ENCODE data around the gene PSMD5. TPM values are rescaled to one million over a fixed set of nuclear protein-coding genes. Genes with fewer than 3 reads are reported as not detected.

PSMD5 gene
- polyA plus RNA-seq, 1 of the 3 experiments (the other 2 are of a cell fraction): 13.7 TPM

DNA sequence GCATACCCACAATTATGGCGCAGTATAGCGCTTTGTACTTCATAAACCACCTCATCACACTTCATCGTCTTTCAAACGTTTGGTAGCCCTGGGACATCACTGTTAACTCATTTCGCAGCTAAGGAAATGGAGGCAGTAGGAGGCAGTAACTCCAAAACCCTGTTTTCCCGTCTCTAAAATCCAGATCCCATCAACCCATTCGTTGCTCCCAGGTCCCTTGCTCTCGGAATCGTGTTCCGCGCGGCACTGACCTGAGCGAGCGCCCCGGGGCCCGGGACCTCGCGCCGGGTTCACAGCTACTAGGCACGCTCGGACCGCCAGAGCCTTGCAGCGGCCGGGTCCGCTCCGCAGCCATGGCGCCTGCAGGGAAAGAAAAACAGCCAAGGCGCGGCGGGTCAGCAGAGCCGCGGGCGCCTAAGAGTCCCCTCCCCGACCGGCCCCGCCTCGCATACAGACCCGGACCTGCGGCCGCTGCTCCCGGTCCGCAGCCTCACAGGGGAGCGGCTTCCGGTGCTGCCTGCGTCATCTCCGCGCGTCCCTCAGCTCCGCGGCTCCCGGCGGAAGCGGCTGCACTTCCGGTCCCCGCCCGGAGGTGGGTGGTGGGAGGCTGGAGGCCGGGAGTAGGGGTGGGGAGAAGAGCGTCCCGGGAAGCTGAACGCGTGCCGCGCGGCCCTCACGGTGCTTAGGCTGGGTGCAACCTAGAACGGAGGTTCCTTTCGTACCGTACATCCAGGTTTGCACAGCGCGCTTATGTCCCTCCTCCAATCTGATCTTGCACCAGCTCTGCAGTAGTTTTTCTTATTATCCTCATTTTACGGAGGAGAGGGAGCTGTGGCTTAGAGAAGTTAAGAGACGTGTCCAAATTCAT is 49.6 kb downstream of the PSMD5 start, which contains the start of gene FBXW2 (continued):
- TF ChIP-seq, protein P1, sequence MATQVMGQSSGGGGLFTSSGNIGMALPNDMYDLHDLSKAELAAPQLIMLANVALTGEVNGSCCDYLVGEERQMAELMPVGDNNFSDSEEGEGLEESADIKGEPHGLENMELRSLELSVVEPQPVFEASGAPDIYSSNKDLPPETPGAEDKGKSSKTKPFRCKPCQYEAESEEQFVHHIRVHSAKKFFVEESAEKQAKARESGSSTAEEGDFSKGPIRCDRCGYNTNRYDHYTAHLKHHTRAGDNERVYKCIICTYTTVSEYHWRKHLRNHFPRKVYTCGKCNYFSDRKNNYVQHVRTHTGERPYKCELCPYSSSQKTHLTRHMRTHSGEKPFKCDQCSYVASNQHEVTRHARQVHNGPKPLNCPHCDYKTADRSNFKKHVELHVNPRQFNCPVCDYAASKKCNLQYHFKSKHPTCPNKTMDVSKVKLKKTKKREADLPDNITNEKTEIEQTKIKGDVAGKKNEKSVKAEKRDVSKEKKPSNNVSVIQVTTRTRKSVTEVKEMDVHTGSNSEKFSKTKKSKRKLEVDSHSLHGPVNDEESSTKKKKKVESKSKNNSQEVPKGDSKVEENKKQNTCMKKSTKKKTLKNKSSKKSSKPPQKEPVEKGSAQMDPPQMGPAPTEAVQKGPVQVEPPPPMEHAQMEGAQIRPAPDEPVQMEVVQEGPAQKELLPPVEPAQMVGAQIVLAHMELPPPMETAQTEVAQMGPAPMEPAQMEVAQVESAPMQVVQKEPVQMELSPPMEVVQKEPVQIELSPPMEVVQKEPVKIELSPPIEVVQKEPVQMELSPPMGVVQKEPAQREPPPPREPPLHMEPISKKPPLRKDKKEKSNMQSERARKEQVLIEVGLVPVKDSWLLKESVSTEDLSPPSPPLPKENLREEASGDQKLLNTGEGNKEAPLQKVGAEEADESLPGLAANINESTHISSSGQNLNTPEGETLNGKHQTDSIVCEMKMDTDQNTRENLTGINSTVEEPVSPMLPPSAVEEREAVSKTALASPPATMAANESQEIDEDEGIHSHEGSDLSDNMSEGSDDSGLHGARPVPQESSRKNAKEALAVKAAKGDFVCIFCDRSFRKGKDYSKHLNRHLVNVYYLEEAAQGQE (IDR thresholded peaks at IDR 0.05; ENCODE audit: low read depth, low read length): no peak
- TF ChIP-seq TEAD4 (IDR thresholded peaks at IDR 0.05; ENCODE audit: borderline replicate concordance, insufficient read depth) (0 out of 2 replicates have a peak, but pooled peaks have one; percentile 22), YY1 (IDR thresholded peaks at IDR 0.05; ENCODE audit: low read depth) (0 out of 2 replicates have a peak, but pooled peaks have one; percentile 49), RXRA (IDR thresholded peaks at IDR 0.05; ENCODE audit: borderline replicate concordance, low read depth) (no peak), FOSL2 (IDR thresholded peaks at IDR 0.05; ENCODE audit: borderline replicate concordance, low read depth) (no peak), RAD21 (IDR thresholded peaks at IDR 0.05; ENCODE audit: low read length) (peak; percentile 20; the same call in 1 of the 2 replicates), TCF12 (IDR thresholded peaks at IDR 0.05) (peak; percentile 28; the same call in 1 of the 2 replicates), ELF1 (IDR thresholded peaks at IDR 0.05) (peak; percentile 95), JUND (IDR thresholded peaks at IDR 0.05) (no peak), GATA2 (CRISPR knock-in tag; IDR thresholded peaks at IDR 0.05) (no peak), EP300 (IDR thresholded peaks at IDR 0.05; ENCODE audit: borderline replicate concordance in 1 of 2, low read depth in 1 of 2, low read length in 1 of 2) (peak in 1 of 2 experiments; percentile 35; a peak in 1 of 4 replicates), CHD2 (IDR thresholded peaks at IDR 0.05; ENCODE audit: low read length, partially characterized antibody) (peak; percentile 89)
- TF ChIP-seq, protein P2, sequence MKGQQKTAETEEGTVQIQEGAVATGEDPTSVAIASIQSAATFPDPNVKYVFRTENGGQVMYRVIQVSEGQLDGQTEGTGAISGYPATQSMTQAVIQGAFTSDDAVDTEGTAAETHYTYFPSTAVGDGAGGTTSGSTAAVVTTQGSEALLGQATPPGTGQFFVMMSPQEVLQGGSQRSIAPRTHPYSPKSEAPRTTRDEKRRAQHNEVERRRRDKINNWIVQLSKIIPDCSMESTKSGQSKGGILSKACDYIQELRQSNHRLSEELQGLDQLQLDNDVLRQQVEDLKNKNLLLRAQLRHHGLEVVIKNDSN (IDR thresholded peaks at IDR 0.05; ENCODE audit: borderline replicate concordance, low read depth): peak; percentile 26; the same call in 1 of the 2 replicates

DNA sequence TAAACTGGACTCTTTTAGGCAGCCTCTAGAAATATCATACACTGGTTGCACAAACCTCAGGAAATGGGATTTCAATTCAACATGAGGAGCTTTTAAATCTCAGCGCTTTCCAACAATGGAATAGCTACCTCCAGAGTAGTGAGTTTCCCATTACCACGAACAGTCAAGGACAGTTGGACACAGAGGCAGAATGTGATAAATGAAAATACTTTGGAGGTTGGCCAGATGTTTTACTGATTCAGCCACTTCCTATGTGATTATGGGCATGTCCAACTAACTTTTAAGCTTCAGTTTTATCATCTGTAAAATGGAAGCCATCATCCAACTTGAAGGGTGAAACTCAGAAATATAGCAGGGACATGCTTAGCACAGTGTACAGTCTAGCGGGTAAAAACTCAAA is 51.6 kb downstream of the PSMD5 start:
- Histone ChIP-seq H3K4me2 (peak overlapping the region; percentile 71), H2AFZ (ENCODE audit: low read depth) (no peak overlapping the region), H3K9me2 (no peaks in the 10 kb centered on the region), H3K9ac (no peak overlapping the region), H3K4me1 (ENCODE audit: control insufficient read depth in 1 of 2, insufficient read depth in 2 of 2, low read depth in 1 of 2, low read length in 1 of 2) (peaks cover 15 to 16% of the 10 kb centered on the region in 2 experiments), H4K20me1 (ENCODE audit: insufficient read depth) (peaks cover 4% of the 10 kb centered on the region), H3K27me3 (ENCODE audit: insufficient read depth) (no peaks in the 10 kb centered on the region), H3K79me2 (ENCODE audit: insufficient read depth) (peaks cover 75% of the 10 kb centered on the region), H3K27ac (ENCODE audit: low read depth in 2 of 2, low read length in 1 of 2) (no peak overlapping the region), H3F3A (replicated peaks; ENCODE audit: insufficient read depth) (peaks cover 13% of the 10 kb centered on the region), H3K36me3 (replicated peaks in 1 of 2; ENCODE audit: control insufficient read depth in 1 of 2, insufficient read depth in 2 of 2, low read length in 1 of 2) (peaks cover 22 to 37% of the 10 kb centered on the region in 2 experiments), H3K4me3 (ENCODE audit: low read depth in 2 of 2, low read length in 1 of 2) (no peak overlapping the region), H3K9me3 (no peaks in the 10 kb centered on the region)
- no peak for DNase-seq
- TF ChIP-seq CHD2 (IDR thresholded peaks at IDR 0.05; ENCODE audit: low read length, partially characterized antibody): no peak
- no peak for TF ChIP-seq FOXJ3 (CRISPR knock-in tag; IDR thresholded peaks at IDR 0.05)
- TF ChIP-seq RCOR1 (IDR thresholded peaks at IDR 0.05; ENCODE audit: low read length): no peak
- no peak for TF ChIP-seq GATA2 (CRISPR knock-in tag; IDR thresholded peaks at IDR 0.05)
- no peak for TF ChIP-seq NRF1 (IDR thresholded peaks at IDR 0.05; ENCODE audit: low read depth, low read length)
- no peak for TF ChIP-seq TEAD4 (IDR thresholded peaks at IDR 0.05; ENCODE audit: borderline replicate concordance, insufficient read depth)
- TF ChIP-seq, protein P3, sequence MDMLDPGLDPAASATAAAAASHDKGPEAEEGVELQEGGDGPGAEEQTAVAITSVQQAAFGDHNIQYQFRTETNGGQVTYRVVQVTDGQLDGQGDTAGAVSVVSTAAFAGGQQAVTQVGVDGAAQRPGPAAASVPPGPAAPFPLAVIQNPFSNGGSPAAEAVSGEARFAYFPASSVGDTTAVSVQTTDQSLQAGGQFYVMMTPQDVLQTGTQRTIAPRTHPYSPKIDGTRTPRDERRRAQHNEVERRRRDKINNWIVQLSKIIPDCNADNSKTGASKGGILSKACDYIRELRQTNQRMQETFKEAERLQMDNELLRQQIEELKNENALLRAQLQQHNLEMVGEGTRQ (IDR thresholded peaks at IDR 0.05; ENCODE audit: borderline replicate concordance, low read depth, low read length): no peak
- TF ChIP-seq NFIC (IDR thresholded peaks at IDR 0.05; ENCODE audit: borderline replicate concordance): no peak
- no peak for TF ChIP-seq SMC3 (IDR thresholded peaks at IDR 0.05; ENCODE audit: low read depth, low read length)
- WGBS (ENCODE audit: low lambda C conversion rate): 93% methylated on average over 3 of the region's 3 CpGs
- POLR2A ChIA-PET: no interaction called here
- CTCF ChIA-PET: interaction anchor here (1.0 to 1.2 kb wide), 3 partner anchors 35 to 146 kb away, joined by 3 to 5 read pairs (median 3); no protein-coding TSS in a partner anchor

Data from SK-N-SH (cell line).